Endodermal cell (in vitro differentiated cells): Measurements from ENCODE around the gene RRP8. TPM values are rescaled to one million over a fixed set of nuclear protein-coding genes. Genes with fewer than 3 reads are reported as not detected.

Experiments used
- DNase-seq: peaks from one replicate; pipeline ENCODE4 v3.0.0-alpha.2; 2017
- H3K27ac ChIP-seq: 2 replicates; pipeline ENCODE4 v1.5.1; 2013; ENCODE audit warnings: mild to moderate bottlenecking, low read depth, low read length, moderate library complexity
- H3K27me3 ChIP-seq: 2 replicates; pipeline ENCODE4 v1.6.1; 2013; ENCODE audit warnings: mild to moderate bottlenecking, low read length, moderate library complexity; ENCODE audit not compliant: insufficient read depth, control insufficient read depth, poor library complexity, severe bottlenecking
- H3K36me3 ChIP-seq: 2 replicates; pipeline ENCODE4 v1.7.0; 2013; ENCODE audit warnings: mild to moderate bottlenecking, low read length, moderate library complexity; ENCODE audit not compliant: control insufficient read depth, insufficient read depth
- H3K4me1 ChIP-seq: one replicate; pipeline ENCODE4 v1.7.0; 2013; ENCODE audit warnings: low read length; ENCODE audit not compliant: control insufficient read depth, insufficient read depth
- H3K4me3 ChIP-seq: 2 replicates; pipeline ENCODE4 v1.5.1; 2013; ENCODE audit warnings: mild to moderate bottlenecking, low read length, moderate library complexity
- H3K9ac ChIP-seq: 2 replicates; pipeline ENCODE4 v1.6.1; 2013; ENCODE audit warnings: mild to moderate bottlenecking, low read length, moderate library complexity; ENCODE audit not compliant: poor library complexity, severe bottlenecking; ENCODE audit errors: extremely low read depth
- H3K9me3 ChIP-seq: 2 replicates; pipeline ENCODE4 v1.6.1; 2013; ENCODE audit warnings: mild to moderate bottlenecking, low read length, moderate library complexity; ENCODE audit not compliant: control insufficient read depth
- H3K27ac Mint-ChIP-seq: 2 replicates; pipeline ENCODE4 v1.8.0; 2020; ENCODE audit warnings: mixed read lengths
- H3K27me3 Mint-ChIP-seq: 2 replicates; pipeline ENCODE4 v1.8.0; 2021; ENCODE audit warnings: mild to moderate bottlenecking, mixed read lengths; ENCODE audit not compliant: insufficient read depth
- H3K36me3 Mint-ChIP-seq: 2 replicates; pipeline ENCODE4 v1.8.0; 2020; ENCODE audit warnings: low read depth, mixed read lengths
- H3K4me1 Mint-ChIP-seq: 2 replicates; pipeline ENCODE4 v1.8.0; 2020; ENCODE audit warnings: mixed read lengths
- H3K4me3 Mint-ChIP-seq: 2 replicates; pipeline ENCODE4 v1.8.0; 2020; ENCODE audit warnings: mild to moderate bottlenecking, moderate library complexity, mixed read lengths
- H3K9me3 Mint-ChIP-seq: 2 replicates; pipeline ENCODE4 v1.8.0; 2020; ENCODE audit warnings: mild to moderate bottlenecking, mixed read lengths
- WGBS, 2 experiments: methylation state at CpG; one replicate each; pipeline versions ENCODE4 v1.1.5 to v1.1.7; 2013; ENCODE audit warnings: missing lambda C conversion rate in 2 of 2, mixed read lengths in 1 of 2; ENCODE audit not compliant: insufficient coverage in 1 of 2, insufficient read length in 1 of 2; 5-methylcytosine and 5-hydroxymethylcytosine counted together
- total RNA-seq, 2 donors: library from RNA; stranded (reverse); fragmentation: NEBNext Ultra II Directional in 1 of 2; extraction: Animal tissue kit (Norgen Biotek cat#: 25700) in 1 of 2; gene quantifications; 2 replicates in 1 of 2; 3 replicates in 1 of 2; pipeline ENCODE4 v1.2.1, GENCODE V29; 2021
- TF ChIP-seq, protein P1 (sequence below): fragments of 200-600 bp; sonication (generic); conservative IDR thresholded peaks from 2 replicates; pipeline ENCODE4 v1.5.0; 2021; ENCODE audit warnings: antibody characterized with exemption, mild to moderate bottlenecking

RRP8 gene
- total RNA-seq, 2 donors from 2014 or later = 11.0 to 12.8 TPM

DNA sequence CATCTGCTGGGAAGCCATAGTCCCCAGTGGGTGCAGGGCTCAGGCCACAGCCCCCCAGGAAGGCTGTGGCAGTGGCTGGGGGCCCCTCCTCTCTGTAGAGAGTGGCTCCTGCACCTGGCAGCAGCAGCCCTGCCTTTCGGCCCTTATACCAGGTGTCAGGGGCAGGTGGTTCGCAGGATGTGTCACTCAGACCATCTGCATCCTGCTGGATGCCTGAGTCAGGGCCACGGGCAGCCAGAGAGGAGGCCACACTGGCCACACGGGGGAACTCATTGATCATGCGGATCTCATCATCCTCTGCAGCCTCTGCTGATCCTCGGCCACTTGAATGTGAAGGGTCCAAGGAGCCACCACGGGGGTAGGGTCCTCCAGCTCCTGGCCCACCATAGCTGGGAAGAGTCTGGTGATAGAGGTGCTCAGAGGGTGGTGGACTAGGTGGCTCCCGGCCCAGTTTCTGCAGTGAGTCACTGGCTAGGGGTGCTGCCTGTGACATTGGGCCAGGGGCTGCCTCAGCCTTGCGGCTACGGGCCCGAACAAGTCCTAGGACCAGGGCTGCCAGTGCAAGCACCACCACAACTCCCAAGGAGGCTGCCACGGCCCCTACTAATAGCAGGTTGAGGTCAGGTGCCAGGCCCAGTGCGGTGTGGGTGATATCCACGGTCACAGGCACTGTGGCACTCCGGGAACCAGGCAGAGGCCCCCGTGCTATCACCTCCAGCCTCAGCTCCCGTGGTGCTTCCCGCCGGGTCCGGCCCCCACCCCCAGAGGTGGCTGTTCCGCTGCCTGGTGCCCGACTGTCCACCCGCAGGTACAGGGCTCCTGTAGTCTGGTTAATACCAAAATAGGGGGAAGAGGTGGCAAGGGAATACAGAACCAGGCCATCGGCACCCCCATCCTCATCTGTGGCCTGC is 19.1 kb upstream of the RRP8 start:
- 93% methylated on average over 22 to 24 of the region's 24 CpGs for WGBS, 2 experiments
- peaks cover 7% of the 10 kb centered on the region for H3K4me1 ChIP-seq
- Mint-ChIP-seq H3K27ac (no peak overlapping the region), H3K27me3 (no peaks in the 10 kb centered on the region), H3K4me1 (no peaks in the 10 kb centered on the region), H3K9me3 (no peaks in the 10 kb centered on the region), H3K4me3 (no peak overlapping the region), H3K36me3 (peaks cover 12% of the 10 kb centered on the region)
- TF ChIP-seq, protein P1, sequence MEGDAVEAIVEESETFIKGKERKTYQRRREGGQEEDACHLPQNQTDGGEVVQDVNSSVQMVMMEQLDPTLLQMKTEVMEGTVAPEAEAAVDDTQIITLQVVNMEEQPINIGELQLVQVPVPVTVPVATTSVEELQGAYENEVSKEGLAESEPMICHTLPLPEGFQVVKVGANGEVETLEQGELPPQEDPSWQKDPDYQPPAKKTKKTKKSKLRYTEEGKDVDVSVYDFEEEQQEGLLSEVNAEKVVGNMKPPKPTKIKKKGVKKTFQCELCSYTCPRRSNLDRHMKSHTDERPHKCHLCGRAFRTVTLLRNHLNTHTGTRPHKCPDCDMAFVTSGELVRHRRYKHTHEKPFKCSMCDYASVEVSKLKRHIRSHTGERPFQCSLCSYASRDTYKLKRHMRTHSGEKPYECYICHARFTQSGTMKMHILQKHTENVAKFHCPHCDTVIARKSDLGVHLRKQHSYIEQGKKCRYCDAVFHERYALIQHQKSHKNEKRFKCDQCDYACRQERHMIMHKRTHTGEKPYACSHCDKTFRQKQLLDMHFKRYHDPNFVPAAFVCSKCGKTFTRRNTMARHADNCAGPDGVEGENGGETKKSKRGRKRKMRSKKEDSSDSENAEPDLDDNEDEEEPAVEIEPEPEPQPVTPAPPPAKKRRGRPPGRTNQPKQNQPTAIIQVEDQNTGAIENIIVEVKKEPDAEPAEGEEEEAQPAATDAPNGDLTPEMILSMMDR = no peak
- H3K36me3 ChIP-seq = peaks cover 26% of the 10 kb centered on the region
- H3K27ac ChIP-seq = no peak overlapping the region
- DNase-seq = no peak
- no peak overlapping the region for H3K9ac ChIP-seq
- no peak overlapping the region for H3K4me3 ChIP-seq
- no peaks in the 10 kb centered on the region for H3K27me3 ChIP-seq
- H3K9me3 ChIP-seq = no peaks in the 10 kb centered on the region

DNA sequence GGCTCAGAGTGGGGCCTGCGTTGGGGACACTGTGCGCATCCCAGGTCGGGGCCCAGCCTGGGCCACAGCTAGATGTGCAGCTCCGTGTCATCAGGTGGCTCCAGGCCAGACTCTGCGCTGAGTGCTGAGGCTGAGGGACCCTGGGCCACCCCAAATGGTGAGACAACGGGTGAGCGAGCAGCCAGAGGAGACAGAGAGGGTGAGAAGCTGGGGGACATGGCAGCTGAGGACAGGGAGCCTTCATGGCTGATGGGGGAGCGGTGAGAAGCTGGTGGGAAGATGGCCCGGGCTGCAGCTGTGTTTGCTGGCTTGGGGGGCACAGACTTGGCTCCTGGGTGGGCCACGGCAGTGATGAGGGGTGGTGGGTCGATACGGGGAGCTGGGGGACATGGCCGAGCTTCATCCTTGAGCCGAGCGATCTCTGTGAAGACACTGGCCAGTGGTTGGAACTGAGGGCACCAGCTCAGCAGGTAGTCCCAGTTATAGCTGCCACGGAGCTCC is 18.3 kb upstream of the RRP8 start:
- peaks cover 7% of the 10 kb centered on the region for H3K4me1 ChIP-seq
- Mint-ChIP-seq H3K27ac (peak overlapping the region; percentile 48), H3K4me3 (no peak overlapping the region)

DNA sequence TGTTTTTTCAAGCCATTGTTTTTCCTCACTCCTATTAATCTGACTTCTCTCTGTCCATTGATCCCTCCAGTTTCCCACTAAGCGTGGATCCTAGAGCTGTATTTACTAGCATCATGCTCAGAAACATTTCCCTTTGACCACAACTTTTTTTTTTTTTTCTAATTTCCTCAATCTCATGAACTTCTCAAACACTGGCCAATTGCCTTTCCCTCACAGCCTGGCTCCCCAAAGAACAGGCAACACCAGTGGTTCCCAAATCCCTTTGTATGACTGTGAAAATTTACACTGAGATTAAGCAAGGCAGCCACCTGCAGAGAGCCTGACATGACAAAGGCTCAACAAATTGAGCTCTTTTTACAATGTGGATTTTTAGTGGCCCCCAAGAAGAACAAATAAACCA is 17.2 kb upstream of the RRP8 start:
- H3K4me3 ChIP-seq = peak overlapping the region; percentile 7
- no peaks in the 10 kb centered on the region for H3K9me3 ChIP-seq
- TF ChIP-seq, protein P1 = no peak
- Mint-ChIP-seq H3K36me3 (peaks cover 12% of the 10 kb centered on the region), H3K9me3 (no peaks in the 10 kb centered on the region), H3K4me3 (no peak overlapping the region), H3K27ac (no peak overlapping the region), H3K4me1 (no peaks in the 10 kb centered on the region), H3K27me3 (no peaks in the 10 kb centered on the region)
- no peak overlapping the region for H3K9ac ChIP-seq
- no peaks in the 10 kb centered on the region for H3K27me3 ChIP-seq
- DNase-seq = no peak
- 91 to 93% methylated on average over 1 of the region's 1 CpG for WGBS, 2 experiments
- peaks cover 7% of the 10 kb centered on the region for H3K4me1 ChIP-seq
- peaks cover 14% of the 10 kb centered on the region for H3K36me3 ChIP-seq
- H3K27ac ChIP-seq = no peak overlapping the region

More for the DNA sequence above, 18.3 kb upstream of the RRP8 start:
- H3K9ac ChIP-seq = no peak overlapping the region
- H3K27ac ChIP-seq = no peak overlapping the region
- WGBS, 2 experiments = 90 to 91% methylated on average over 6 to 16 of the region's 16 CpGs
- no peak for DNase-seq
- H3K4me3 ChIP-seq = no peak overlapping the region
- H3K36me3 ChIP-seq = peaks cover 19% of the 10 kb centered on the region
- peaks cover 8% of the 10 kb centered on the region for H3K36me3 Mint-ChIP-seq
- no peaks in the 10 kb centered on the region for H3K4me1 Mint-ChIP-seq
- H3K9me3 ChIP-seq = no peaks in the 10 kb centered on the region
- H3K27me3 ChIP-seq = no peaks in the 10 kb centered on the region
- H3K9me3 Mint-ChIP-seq = no peaks in the 10 kb centered on the region
- no peaks in the 10 kb centered on the region for H3K27me3 Mint-ChIP-seq
- TF ChIP-seq, protein P1 = no peak
